ENCODE results near the gene DIAPH1.

DIAPH1 gene

GRCh38 chr5:141478321-141478945 is 140.4 kb downstream of the DIAPH1 start:
- Histone ChIP-seq H4K20me1 (ENCODE audit: control insufficient read depth, insufficient read depth, low read depth, low read length) (0 out of 2 replicates have a peak, but pooled peaks cover 7% of the 10 kb centered on the region), H3K4me2 (ENCODE audit: low read length) (peak overlapping the region; percentile 96), H3K9me3 (ENCODE audit: control insufficient read depth, insufficient read depth, low read length) (no peaks in the 10 kb centered on the region), H3K79me2 (ENCODE audit: control insufficient read depth, low read length) (peaks cover 79% of the 10 kb centered on the region), H3K9me2 (replicated peaks; ENCODE audit: control insufficient read depth, low read length) (no peaks in the 10 kb centered on the region), H3K27me3 (ENCODE audit: control insufficient read depth, low read length) (no peaks in the 10 kb centered on the region), H3K27ac (ENCODE audit: low read depth, low read length) (no peak overlapping the region), H3K36me3 (ENCODE audit: control insufficient read depth, low read length) (peaks cover 60% of the 10 kb centered on the region), H3F3A (ENCODE audit: control insufficient read depth, insufficient read depth) (peaks cover 13% of the 10 kb centered on the region; the same call in 1 of the 2 replicates), H3K4me1 (ENCODE audit: control insufficient read depth, low read length) (peaks cover 73% of the 10 kb centered on the region), H3K4me3 (ENCODE audit: low read length) (peak overlapping the region; percentile 90)
- TF ChIP-seq CTCF (IDR thresholded peaks at IDR 0.05; ENCODE audit: low read depth, low read length, poor library complexity, severe bottlenecking) (peak; percentile 65), EZH2phosphoT487 (IDR thresholded peaks at IDR 0.05; ENCODE audit: borderline replicate concordance, low read length) (no peak)

- Histone ChIP-seq H3K27me3 (ENCODE audit: control insufficient read depth, low read length) (no peaks in the 10 kb centered on the region), H3K4me3 (ENCODE audit: low read length) (peak overlapping the region; percentile 90), H4K20me1 (ENCODE audit: control insufficient read depth, insufficient read depth, low read depth, low read length) (0 out of 2 replicates have a peak, but pooled peaks cover 7% of the 10 kb centered on the region), H3F3A (ENCODE audit: control insufficient read depth, insufficient read depth) (peaks cover 13% of the 10 kb centered on the region; the same call in 1 of the 2 replicates), H3K9me2 (replicated peaks; ENCODE audit: control insufficient read depth, low read length) (no peaks in the 10 kb centered on the region), H3K9me3 (ENCODE audit: control insufficient read depth, insufficient read depth, low read length) (no peaks in the 10 kb centered on the region), H3K4me1 (ENCODE audit: control insufficient read depth, low read length) (peaks cover 67% of the 10 kb centered on the region), H3K36me3 (ENCODE audit: control insufficient read depth, low read length) (peaks cover 58% of the 10 kb centered on the region), H3K4me2 (ENCODE audit: low read length) (peak overlapping the region; percentile 96), H3K27ac (ENCODE audit: low read depth, low read length) (no peak overlapping the region), H3K79me2 (ENCODE audit: control insufficient read depth, low read length) (peaks cover 73% of the 10 kb centered on the region)
- TF ChIP-seq CTCF (IDR thresholded peaks at IDR 0.05; ENCODE audit: low read depth, low read length, poor library complexity, severe bottlenecking) (no peak), EZH2phosphoT487 (IDR thresholded peaks at IDR 0.05; ENCODE audit: borderline replicate concordance, low read length) (no peak)
These were observed 141.0 kb downstream of the DIAPH1 start for GRCh38 chr5:141477815-141478214.

- H3K27ac ChIP-seq (ENCODE audit: low read depth, low read length): peak overlapping the region; percentile 50
These were observed 141.7 kb downstream of the DIAPH1 start for GRCh38 chr5:141477044-141477575.

More at GRCh38 chr5:141477044-141477575, 141.7 kb downstream of the DIAPH1 start:
- H4K20me1 ChIP-seq (ENCODE audit: control insufficient read depth, insufficient read depth, low read depth, low read length): 0 out of 2 replicates have a peak, but pooled peaks cover 7% of the 10 kb centered on the region
- peaks cover 56% of the 10 kb centered on the region for H3K36me3 ChIP-seq (ENCODE audit: control insufficient read depth, low read length)
- no peak for TF ChIP-seq CTCF (IDR thresholded peaks at IDR 0.05; ENCODE audit: low read depth, low read length, poor library complexity, severe bottlenecking)
- TF ChIP-seq EZH2phosphoT487 (IDR thresholded peaks at IDR 0.05; ENCODE audit: borderline replicate concordance, low read length): no peak
- peaks cover 66% of the 10 kb centered on the region for H3K79me2 ChIP-seq (ENCODE audit: control insufficient read depth, low read length)
- H3K4me3 ChIP-seq (ENCODE audit: low read length): peak overlapping the region; percentile 90
- no peaks in the 10 kb centered on the region for H3K27me3 ChIP-seq (ENCODE audit: control insufficient read depth, low read length)
- H3K4me2 ChIP-seq (ENCODE audit: low read length): peak overlapping the region; percentile 96
- H3K4me1 ChIP-seq (ENCODE audit: control insufficient read depth, low read length): peaks cover 60% of the 10 kb centered on the region
- H3K9me3 ChIP-seq (ENCODE audit: control insufficient read depth, insufficient read depth, low read length): no peaks in the 10 kb centered on the region
- peaks cover 13% of the 10 kb centered on the region; the same call in 1 of the 2 replicates for H3F3A ChIP-seq (ENCODE audit: control insufficient read depth, insufficient read depth)
- no peaks in the 10 kb centered on the region for H3K9me2 ChIP-seq (replicated peaks; ENCODE audit: control insufficient read depth, low read length)

All from DOHH2 (cell line).